ENCODE results near the gene MNAT1. TPM values are rescaled to one million over a fixed set of nuclear protein-coding genes. Genes with fewer than 3 reads are reported as not detected.
A peak's percentile ranks its signal among the peaks of the same experiment; 100 is the strongest.
"Not testable (repeated sequence)": the region's sequence is repeated elsewhere in the genome, so short reads cannot be mapped to it uniquely, and the experiment has no call there.

The MNAT1 gene
- total RNA-seq, 1 donor from 2014 or later = 37.6 TPM

GRCh38 chr14:60738843-60739508, 4.4 kb downstream of the MNAT1 start:
- no peak for DNase-seq (ENCODE audit: low spot score)

GRCh38 chr14:60744566-60744965, 10.0 kb downstream of the MNAT1 start:
- DNase-seq (ENCODE audit: low spot score) = no peak

- no peak for DNase-seq (ENCODE audit: low spot score)
These were observed 18.9 kb downstream of the MNAT1 start for GRCh38 chr14:60753264-60754119.

- no peak for DNase-seq (ENCODE audit: low spot score)
These were observed 22.3 kb downstream of the MNAT1 start for GRCh38 chr14:60756847-60757246.

DNA sequence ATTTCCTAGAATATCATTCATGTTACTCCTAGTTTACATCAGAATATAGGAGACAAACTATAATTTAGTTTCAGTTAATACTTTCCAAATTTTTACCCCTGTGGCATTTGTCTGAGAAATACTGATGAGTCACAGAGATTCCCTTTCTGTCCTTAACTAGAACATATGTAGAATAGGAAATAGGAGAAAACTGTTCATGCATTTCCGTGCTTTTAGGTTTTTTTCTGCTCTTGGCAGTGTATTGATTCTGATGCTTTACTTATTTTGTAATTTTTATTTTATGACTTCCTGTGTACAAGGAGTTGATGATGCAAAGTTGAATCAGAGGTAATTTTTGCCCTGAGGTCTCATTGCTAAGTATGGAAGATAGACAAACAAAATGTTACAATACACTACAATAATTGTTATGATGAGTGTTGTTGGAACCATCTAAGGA, 23.0 kb downstream of the MNAT1 start:
- no peak for DNase-seq (ENCODE audit: low spot score)

DNA sequence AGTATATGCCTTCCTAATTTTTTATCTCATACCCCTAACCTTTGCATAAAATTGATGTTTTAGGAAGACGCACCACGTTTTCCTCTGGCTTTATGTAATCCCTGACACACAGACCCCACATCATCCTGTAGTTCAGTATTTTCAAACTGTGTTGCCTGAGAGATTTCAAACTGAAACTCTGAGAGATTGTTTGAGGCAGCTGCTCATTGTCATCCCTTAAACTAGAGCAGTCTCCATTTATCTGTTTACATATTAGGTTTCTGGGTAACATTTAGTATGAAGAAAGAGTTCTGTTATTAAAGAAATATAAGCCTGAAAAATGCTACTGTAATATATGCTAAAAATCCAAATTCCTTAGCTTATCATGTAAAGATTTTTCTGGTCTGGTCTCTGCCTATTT, 24.3 kb downstream of the MNAT1 start:
- DNase-seq (ENCODE audit: low spot score) = peak; percentile 5

DNA sequence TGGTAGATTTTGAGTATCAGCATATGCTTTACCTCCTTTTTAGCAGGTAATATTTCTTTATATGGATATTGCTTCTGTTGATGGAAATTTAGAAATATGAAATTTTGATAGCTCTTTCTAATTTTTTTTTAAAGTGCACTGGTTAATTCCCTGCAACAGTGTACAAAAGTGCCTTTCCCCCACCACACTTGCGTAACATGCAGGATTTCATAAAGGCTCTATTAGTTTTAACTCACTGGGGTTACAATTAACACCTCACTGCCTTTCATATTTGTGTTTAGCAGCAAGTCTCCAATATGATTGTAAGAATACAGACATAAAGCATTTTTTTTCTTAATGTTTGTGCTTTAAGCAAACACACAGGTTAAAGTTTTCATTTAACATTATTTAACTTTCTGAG, 25.6 kb downstream of the MNAT1 start:
- DNase-seq (ENCODE audit: low spot score) = no peak

DNA sequence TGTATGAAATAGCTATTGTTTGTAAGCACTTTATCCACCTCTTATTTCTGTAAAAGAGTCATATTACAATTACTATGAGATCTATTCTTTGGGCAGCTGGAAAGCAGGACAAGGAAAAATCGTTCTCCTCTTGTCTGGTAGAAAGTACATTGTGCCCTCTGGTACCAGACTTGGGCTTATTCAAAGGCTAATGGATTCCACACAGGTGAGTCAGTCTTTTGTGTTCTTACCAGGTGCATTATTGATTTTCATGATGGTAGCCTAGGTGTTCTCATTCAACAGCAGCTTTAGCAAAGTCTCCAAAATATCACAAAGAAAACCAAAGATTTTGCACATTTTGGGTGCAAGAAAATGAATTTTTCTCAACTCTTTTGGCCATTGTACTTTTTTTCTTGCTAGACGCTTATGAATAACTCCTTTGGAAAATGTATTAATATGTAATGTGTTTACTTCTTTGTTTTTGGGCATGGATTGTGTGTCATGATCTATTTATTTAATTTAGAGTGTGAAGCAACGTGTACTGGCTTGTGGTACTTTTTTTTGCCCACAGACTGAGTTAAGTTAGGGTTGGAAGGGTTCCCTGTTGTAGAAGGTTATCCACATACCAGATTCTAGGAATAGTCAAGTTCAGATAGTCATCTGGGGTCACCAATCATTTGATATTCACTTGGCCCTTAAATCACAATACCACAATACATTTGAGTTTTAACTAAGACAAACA, 26.2 kb downstream of the MNAT1 start:
- no peak for DNase-seq (ENCODE audit: low spot score)

DNA sequence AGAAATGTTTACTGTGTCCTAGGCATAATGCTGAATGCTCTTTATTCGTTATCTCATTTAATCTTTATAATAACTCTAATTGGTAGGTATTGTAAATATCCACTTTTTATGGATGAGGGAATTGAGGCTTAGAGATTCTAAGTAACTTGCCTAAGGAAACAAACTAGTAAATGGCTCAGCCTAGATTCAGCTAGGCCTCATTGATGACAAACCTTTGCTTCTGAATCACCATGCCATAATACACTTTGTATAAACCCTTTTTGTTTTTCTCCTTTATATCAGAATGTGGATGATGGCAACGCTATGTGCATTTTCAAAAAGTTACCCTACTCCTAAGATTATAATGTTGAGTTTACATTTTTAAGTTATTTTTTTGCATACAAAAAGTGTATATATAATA, 34.0 kb downstream of the MNAT1 start:
- DNase-seq (ENCODE audit: low spot score) = no peak

DNA sequence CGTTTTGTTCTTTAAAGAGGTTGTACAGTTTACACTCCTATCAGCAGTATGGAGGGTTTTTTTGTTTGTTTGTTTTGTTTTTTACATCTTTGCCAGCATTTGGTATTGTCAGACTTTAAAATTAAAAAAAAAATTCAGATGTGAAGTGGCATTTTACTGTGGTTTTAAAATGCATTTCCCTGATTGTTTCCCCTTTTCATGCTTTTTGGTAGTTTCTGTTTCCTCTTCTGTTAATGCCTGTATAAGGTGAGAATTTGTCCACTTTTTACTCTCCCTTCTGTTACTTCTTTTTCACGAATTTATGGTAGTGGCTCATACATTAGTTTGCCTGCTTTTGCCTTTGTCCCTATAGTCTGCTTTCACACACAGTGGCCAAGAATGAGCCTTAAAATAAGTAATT, 36.6 kb downstream of the MNAT1 start:
- no peak for DNase-seq (ENCODE audit: low spot score)

DNA sequence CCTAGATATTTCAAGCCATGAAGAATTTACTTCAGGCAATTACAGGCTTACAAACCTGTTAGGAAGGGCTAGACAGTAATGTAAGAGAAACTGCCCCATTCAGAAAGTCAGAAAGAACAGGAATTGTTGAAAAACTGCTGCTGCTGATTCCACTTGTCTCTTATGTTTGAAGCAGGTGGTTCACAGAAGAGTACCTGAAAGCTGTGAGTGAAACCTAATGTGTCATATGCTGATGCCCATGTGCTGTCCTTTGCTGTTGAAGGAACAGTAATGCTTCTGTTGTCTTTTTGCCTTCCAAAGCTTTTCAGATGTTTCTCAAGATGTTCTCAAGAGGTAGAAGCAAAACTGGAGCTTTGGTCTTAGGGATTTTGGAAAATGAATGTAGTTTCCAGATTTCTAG, 39.0 kb downstream of the MNAT1 start:
- no peak for DNase-seq (ENCODE audit: low spot score)

DNA sequence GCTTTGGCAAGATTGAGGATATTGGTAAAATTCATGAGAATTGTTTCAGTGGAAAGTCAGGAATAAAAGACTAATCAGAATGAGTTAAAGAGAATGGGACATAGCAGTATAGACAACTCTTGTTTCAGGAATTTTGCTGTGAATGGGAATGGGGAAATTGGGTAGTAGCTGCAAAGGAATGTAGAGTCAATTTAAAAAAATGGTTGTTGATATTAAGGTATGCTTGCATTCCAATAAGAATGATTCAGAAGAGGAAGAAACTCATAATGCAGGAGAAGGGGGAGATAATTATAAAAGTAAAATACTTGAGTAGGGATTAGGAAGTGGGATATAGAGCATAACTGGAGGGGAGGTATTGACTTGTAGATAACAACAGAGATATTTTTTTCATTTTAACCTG, 40.7 kb downstream of the MNAT1 start:
- no peak for DNase-seq (ENCODE audit: low spot score)

DNA sequence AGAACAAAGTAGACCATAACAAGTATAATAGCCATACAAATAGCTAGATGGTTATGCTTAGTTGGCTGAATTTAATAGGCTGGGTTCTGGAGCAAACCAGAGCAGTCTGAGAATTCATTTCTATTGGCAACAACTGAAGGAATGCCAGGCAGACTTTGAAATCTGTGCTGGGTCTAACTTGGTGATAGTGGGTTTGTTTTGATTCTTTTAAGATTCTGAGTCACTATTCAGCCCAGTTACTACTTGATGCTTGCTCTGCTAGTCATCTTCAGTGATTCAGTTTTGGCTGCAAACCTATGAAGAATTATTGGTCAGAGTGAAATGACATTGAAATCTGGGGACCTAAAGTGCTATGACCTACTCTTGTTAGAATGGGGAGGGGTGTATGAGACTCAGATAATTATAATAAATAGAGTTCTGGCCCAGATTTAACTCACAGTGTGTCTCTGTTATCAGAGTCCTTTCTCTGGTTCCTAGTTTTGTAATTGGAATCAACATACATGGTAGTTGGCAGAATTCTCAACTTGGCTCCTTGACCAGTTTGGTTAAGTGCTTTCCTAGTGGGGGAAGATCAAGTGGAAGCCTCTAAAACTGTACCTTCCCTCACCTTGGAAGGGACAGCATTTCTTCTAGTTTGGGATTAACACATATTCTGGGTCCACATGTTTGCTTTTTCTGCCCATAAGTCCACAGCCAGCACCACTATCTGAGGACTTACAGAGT, 43.5 kb downstream of the MNAT1 start:
- no peak for DNase-seq (ENCODE audit: low spot score)

GRCh38 chr14:60779745-60780514, 45.4 kb downstream of the MNAT1 start:
- not testable (repeated sequence) for DNase-seq (ENCODE audit: low spot score)

DNA sequence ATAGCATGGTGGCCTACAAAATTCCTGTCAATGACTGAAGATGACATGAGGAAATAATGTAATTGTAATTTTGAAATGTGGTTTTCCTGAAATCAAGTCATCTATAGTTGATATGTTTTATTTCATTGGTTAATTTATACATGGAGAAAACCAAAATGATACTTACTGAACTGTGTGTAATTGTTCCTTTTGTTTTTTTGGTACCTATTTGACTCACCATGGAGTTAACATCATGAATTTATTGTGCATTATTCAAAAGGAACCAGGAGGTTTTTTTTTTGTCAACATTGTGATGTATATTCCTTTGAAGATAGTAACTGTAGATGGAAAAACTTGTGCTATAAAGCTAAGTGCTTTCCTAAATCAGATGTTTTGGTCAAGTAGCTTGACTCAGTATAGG, 46.0 kb downstream of the MNAT1 start:
- not testable (repeated sequence) for DNase-seq (ENCODE audit: low spot score)

GRCh38 chr14:60786905-60787304, 52.3 kb downstream of the MNAT1 start:
- no peak for DNase-seq (ENCODE audit: low spot score)

- no peak for DNase-seq (ENCODE audit: low spot score)
These were observed 55.1 kb downstream of the MNAT1 start for GRCh38 chr14:60789656-60790055.

DNA sequence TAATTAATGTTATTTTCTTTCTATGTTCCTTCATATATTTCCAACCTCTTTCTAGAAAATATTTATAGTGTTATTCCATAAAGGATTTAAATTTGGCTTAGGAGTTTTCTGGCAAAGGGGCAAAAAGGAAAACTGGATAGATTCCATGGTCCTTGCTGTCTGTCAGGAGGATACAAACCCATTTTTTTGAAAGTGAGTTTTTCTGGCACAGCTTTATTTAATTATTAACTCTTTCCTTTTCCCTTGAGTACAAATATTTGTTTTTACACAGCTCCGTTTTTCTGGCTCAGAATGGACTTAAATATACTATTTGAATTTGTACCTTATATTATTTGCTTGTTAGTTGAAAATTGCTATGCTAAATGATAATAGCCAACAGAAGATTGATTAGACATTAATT, 56.3 kb downstream of the MNAT1 start:
- DNase-seq (ENCODE audit: low spot score) = no peak

DNA sequence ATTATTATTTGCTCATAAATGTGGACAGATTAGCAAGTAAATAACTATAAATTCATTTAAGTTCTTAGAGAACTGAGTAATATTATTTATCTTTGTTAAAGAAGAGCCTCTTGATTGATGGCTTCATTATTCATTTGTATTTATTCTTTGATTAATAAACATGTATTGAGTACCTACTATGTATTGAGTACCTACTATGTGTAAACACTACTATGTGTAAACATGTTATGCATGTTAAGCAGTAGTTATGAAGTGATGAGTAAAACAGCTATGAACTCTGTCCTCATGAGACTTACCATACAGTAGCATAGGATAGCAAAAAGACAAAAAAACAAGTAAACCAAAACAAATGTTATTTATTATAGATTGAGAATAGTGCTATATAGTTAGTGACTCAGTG, 61.9 kb downstream of the MNAT1 start:
- DNase-seq (ENCODE audit: low spot score) = no peak

- no peak for DNase-seq (ENCODE audit: low spot score)
These were observed 65.8 kb downstream of the MNAT1 start for GRCh38 chr14:60800409-60800808.

DNA sequence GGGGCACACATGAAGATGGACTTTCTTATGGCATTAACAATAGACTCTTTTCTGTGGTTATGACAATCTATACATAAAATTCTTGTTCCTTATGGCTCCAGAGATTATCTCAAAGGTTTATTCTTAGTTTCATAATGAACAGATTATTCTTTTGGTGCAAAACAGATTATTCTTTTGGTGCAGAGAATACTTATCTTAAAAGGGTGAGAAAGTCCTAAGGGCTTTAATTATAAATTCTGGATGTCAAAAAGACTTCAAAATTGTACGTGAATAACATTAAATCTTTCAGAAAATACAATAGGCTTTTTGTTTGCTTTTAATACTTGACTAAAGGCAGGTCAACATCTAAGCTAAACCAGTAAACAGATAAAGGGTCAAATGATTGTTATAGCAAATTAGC, 69.3 kb downstream of the MNAT1 start:
- DNase-seq (ENCODE audit: low spot score) = no peak
